Body of pancreas (tissue), 4 donors: ENCODE measurements around the gene TMEM208.

ENCODE experiments used
- POLR2A ChIP-seq, 3 donors: fragments of 450-650 bp; IDR thresholded peaks; one replicate each; pipeline ENCODE4 v1.6.1; 2016; ENCODE audit warnings: antibody characterized with exemption in 3 of 3, mild to moderate bottlenecking in 2 of 3
- TF ChIP-seq, protein P1 (sequence below), 7 experiments: fragments of 450-650 bp in 4 of 7; fragments of 200-600 bp in 3 of 7; sonication (generic) in 3 of 7; IDR thresholded peaks; one replicate each; pipeline ENCODE4 v1.5.1; 2016 to 2019; ENCODE audit warnings: antibody characterized with exemption in 7 of 7

DNA sequence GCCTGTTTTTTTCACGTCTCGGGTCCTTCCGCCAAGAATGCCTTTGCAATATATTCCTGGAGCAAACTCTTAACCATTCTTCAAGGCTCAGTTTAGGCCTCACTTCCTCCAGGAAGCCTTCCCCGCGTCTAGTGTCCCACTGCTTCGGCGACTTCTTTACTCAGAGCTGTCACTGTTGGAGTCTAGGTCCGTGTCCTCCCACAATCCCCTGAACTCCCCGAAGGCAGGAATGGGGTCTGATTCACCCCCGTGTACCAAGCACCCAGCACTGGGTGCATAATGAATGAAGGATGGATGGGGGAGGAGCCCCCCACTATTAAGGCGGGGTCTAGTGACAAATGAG is 43.7 kb upstream of the TMEM208 start:
- TF ChIP-seq, protein P1, sequence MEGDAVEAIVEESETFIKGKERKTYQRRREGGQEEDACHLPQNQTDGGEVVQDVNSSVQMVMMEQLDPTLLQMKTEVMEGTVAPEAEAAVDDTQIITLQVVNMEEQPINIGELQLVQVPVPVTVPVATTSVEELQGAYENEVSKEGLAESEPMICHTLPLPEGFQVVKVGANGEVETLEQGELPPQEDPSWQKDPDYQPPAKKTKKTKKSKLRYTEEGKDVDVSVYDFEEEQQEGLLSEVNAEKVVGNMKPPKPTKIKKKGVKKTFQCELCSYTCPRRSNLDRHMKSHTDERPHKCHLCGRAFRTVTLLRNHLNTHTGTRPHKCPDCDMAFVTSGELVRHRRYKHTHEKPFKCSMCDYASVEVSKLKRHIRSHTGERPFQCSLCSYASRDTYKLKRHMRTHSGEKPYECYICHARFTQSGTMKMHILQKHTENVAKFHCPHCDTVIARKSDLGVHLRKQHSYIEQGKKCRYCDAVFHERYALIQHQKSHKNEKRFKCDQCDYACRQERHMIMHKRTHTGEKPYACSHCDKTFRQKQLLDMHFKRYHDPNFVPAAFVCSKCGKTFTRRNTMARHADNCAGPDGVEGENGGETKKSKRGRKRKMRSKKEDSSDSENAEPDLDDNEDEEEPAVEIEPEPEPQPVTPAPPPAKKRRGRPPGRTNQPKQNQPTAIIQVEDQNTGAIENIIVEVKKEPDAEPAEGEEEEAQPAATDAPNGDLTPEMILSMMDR (IDR thresholded peaks at IDR 0.05) = no peak
- no peak for TF ChIP-seq POLR2A (IDR thresholded peaks at IDR 0.05)
